ENCODE data around the gene FGF4. TPM values are rescaled to one million over a fixed set of nuclear protein-coding genes. Genes with fewer than 3 reads are reported as not detected.

FGF4 gene
- total and polyA plus RNA-seq, 5 donors from 2014 or later, result not detected

GRCh38 chr11:69812256-69812655, 37.1 kb upstream of the FGF4 start:
- no peak overlapping the region for H3K4me3 Mint-ChIP-seq
- H3K36me3 Mint-ChIP-seq, result no peaks in the 10 kb centered on the region
- Histone ChIP-seq H3K4me1 (ENCODE audit: control insufficient read depth, insufficient read depth, low read length, poor library complexity, severe bottlenecking) (no peaks in the 10 kb centered on the region), H3K4me3 (ENCODE audit: low read depth, low read length) (no peak overlapping the region), H3K27me3 (ENCODE audit: control insufficient read depth, insufficient read depth, low read length) (no peaks in the 10 kb centered on the region), H3K36me3 (ENCODE audit: control insufficient read depth, insufficient read depth, low read length) (no peaks in the 10 kb centered on the region), H3K9me3 (ENCODE audit: control insufficient read depth in 2 of 2, low read length in 2 of 2) (no peaks in the 10 kb centered on the region), H3K27ac (ENCODE audit: insufficient read depth, low read length, poor library complexity, severe bottlenecking) (no peak overlapping the region)
- peaks cover 29% of the 10 kb centered on the region for H3K27me3 Mint-ChIP-seq
- H3K9me3 Mint-ChIP-seq, result peaks cover 0 to 6% (median 1%) of the 10 kb centered on the region in 7 donors
- H3K27ac Mint-ChIP-seq, result no peak overlapping the region
- H3K4me1 Mint-ChIP-seq, result no peaks in the 10 kb centered on the region
- ATAC-seq (ENCODE audit: low read depth in 2 of 2) (no peak), DNase-seq (no peak)

GRCh38 chr11:69811431-69811830, 36.3 kb upstream of the FGF4 start:
- H3K36me3 ChIP-seq (ENCODE audit: control insufficient read depth, insufficient read depth, low read length), result no peaks in the 10 kb centered on the region
- H3K27me3 Mint-ChIP-seq, result peaks cover 23% of the 10 kb centered on the region
- H3K27ac Mint-ChIP-seq, result no peak overlapping the region
- H3K27me3 ChIP-seq (ENCODE audit: control insufficient read depth, insufficient read depth, low read length), result no peaks in the 10 kb centered on the region
- ATAC-seq (ENCODE audit: low read depth in 2 of 2), result no peak
- no peak overlapping the region for H3K4me3 Mint-ChIP-seq
- no peaks in the 10 kb centered on the region for H3K9me3 ChIP-seq (ENCODE audit: control insufficient read depth in 2 of 2, low read length in 2 of 2)
- no peak for DNase-seq
- no peaks in the 10 kb centered on the region for H3K4me1 Mint-ChIP-seq
- H3K27ac ChIP-seq (ENCODE audit: insufficient read depth, low read length, poor library complexity, severe bottlenecking), result no peak overlapping the region
- no peaks in the 10 kb centered on the region for H3K36me3 Mint-ChIP-seq
- peaks cover 0 to 6% (median 1%) of the 10 kb centered on the region in 7 donors for H3K9me3 Mint-ChIP-seq
- no peak overlapping the region for H3K4me3 ChIP-seq (ENCODE audit: low read depth, low read length)
- H3K4me1 ChIP-seq (ENCODE audit: control insufficient read depth, insufficient read depth, low read length, poor library complexity, severe bottlenecking), result no peaks in the 10 kb centered on the region

- H3K4me1 Mint-ChIP-seq, result no peaks in the 10 kb centered on the region
- Histone ChIP-seq H3K4me1 (ENCODE audit: control insufficient read depth, insufficient read depth, low read length, poor library complexity, severe bottlenecking) (no peaks in the 10 kb centered on the region), H3K4me3 (ENCODE audit: low read depth, low read length) (no peak overlapping the region), H3K9me3 (ENCODE audit: control insufficient read depth in 2 of 2, low read length in 2 of 2) (no peaks in the 10 kb centered on the region), H3K36me3 (ENCODE audit: control insufficient read depth, insufficient read depth, low read length) (no peaks in the 10 kb centered on the region), H3K27me3 (ENCODE audit: control insufficient read depth, insufficient read depth, low read length) (no peaks in the 10 kb centered on the region), H3K27ac (ENCODE audit: insufficient read depth, low read length, poor library complexity, severe bottlenecking) (no peak overlapping the region)
- no peaks in the 10 kb centered on the region for H3K36me3 Mint-ChIP-seq
- no peak for DNase-seq
- peaks cover 14% of the 10 kb centered on the region for H3K27me3 Mint-ChIP-seq
- H3K4me3 Mint-ChIP-seq, result no peak overlapping the region
- no peak for ATAC-seq (ENCODE audit: low read depth in 2 of 2)
- H3K27ac Mint-ChIP-seq, result no peak overlapping the region
- peaks cover 0 to 6% (median 1%) of the 10 kb centered on the region in 7 donors for H3K9me3 Mint-ChIP-seq
Observed at GRCh38 chr11:69810289-69811118, 35.4 kb upstream of the FGF4 start.

- H3K4me3 ChIP-seq (ENCODE audit: low read depth, low read length), result no peak overlapping the region
- no peaks in the 10 kb centered on the region for H3K4me1 ChIP-seq (ENCODE audit: control insufficient read depth, insufficient read depth, low read length, poor library complexity, severe bottlenecking)
- H3K9me3 ChIP-seq (ENCODE audit: control insufficient read depth in 2 of 2, low read length in 2 of 2), result no peaks in the 10 kb centered on the region
- Mint-ChIP-seq H3K4me1 (no peaks in the 10 kb centered on the region), H3K4me3 (no peak overlapping the region), H3K36me3 (no peaks in the 10 kb centered on the region), H3K9me3 (peaks cover 0 to 4% (median 0%) of the 10 kb centered on the region in 7 donors), H3K27me3 (peaks cover 11% of the 10 kb centered on the region), H3K27ac (no peak overlapping the region)
- ATAC-seq (ENCODE audit: low read depth in 2 of 2), result no peak
- H3K27ac ChIP-seq (ENCODE audit: insufficient read depth, low read length, poor library complexity, severe bottlenecking), result no peak overlapping the region
- H3K27me3 ChIP-seq (ENCODE audit: control insufficient read depth, insufficient read depth, low read length), result no peaks in the 10 kb centered on the region
- DNase-seq, result no peak
- no peaks in the 10 kb centered on the region for H3K36me3 ChIP-seq (ENCODE audit: control insufficient read depth, insufficient read depth, low read length)
Observed at GRCh38 chr11:69808667-69809086, 33.5 kb upstream of the FGF4 start.

GRCh38 chr11:69807106-69807815, 32.1 kb upstream of the FGF4 start:
- no peaks in the 10 kb centered on the region for H3K9me3 ChIP-seq (ENCODE audit: control insufficient read depth in 2 of 2, low read length in 2 of 2)
- no peaks in the 10 kb centered on the region for H3K27me3 ChIP-seq (ENCODE audit: control insufficient read depth, insufficient read depth, low read length)
- ATAC-seq (ENCODE audit: low read depth in 2 of 2) (no peak), DNase-seq (no peak)
- no peaks in the 10 kb centered on the region for H3K4me1 ChIP-seq (ENCODE audit: control insufficient read depth, insufficient read depth, low read length, poor library complexity, severe bottlenecking)
- no peak overlapping the region for H3K4me3 ChIP-seq (ENCODE audit: low read depth, low read length)
- H3K27ac ChIP-seq (ENCODE audit: insufficient read depth, low read length, poor library complexity, severe bottlenecking), result no peak overlapping the region
- H3K4me1 Mint-ChIP-seq, result no peaks in the 10 kb centered on the region
- H3K27me3 Mint-ChIP-seq, result peaks cover 11% of the 10 kb centered on the region
- H3K36me3 ChIP-seq (ENCODE audit: control insufficient read depth, insufficient read depth, low read length), result no peaks in the 10 kb centered on the region
- H3K9me3 Mint-ChIP-seq, result peaks cover 0 to 5% (median 0%) of the 10 kb centered on the region in 7 donors
- H3K36me3 Mint-ChIP-seq, result no peaks in the 10 kb centered on the region
- H3K4me3 Mint-ChIP-seq, result no peak overlapping the region
- no peak overlapping the region for H3K27ac Mint-ChIP-seq

DNA sequence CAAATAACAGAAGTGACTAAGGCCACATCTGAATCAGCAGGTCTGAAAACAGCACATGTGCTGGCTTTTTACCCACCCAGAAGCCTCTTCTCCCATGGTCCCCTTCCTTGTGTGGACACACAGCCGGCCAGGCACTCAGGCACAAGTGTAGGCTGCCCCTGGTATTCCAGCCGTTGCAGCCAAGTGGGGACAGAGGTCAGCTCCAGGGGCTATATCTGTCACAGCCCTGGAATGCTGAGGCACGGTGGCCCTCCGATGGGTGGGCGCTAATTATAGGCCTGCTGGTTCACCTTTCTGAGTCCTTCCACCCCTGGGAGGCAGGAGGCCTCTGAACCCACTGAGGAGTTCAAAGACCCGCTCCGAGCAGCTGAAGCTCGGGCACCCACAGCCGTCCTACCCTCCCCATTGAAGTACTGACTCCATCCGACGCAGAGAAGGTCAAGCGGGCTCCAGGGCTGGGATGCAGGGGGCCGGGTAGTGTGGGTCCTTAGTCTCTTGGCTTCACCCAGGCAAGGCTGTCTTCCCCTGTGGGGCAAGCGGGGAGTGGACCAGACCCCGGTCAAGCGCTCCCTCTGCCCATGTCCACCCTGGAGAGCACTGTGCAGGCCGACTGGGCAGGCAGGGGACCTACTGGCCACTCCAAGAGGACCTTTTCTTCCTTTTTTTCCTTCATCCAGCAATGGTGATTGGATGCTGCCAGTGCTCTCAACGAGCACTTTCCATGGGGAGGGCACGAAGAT, 29.8 kb upstream of the FGF4 start:
- Mint-ChIP-seq H3K4me3 (no peak overlapping the region), H3K36me3 (no peaks in the 10 kb centered on the region), H3K27me3 (peaks cover 4% of the 10 kb centered on the region), H3K9me3 (peaks cover 0 to 7% (median 0%) of the 10 kb centered on the region in 7 donors), H3K4me1 (no peaks in the 10 kb centered on the region), H3K27ac (no peak overlapping the region)
- Histone ChIP-seq H3K27ac (ENCODE audit: insufficient read depth, low read length, poor library complexity, severe bottlenecking) (no peak overlapping the region), H3K4me1 (ENCODE audit: control insufficient read depth, insufficient read depth, low read length, poor library complexity, severe bottlenecking) (no peaks in the 10 kb centered on the region), H3K27me3 (ENCODE audit: control insufficient read depth, insufficient read depth, low read length) (no peaks in the 10 kb centered on the region), H3K36me3 (ENCODE audit: control insufficient read depth, insufficient read depth, low read length) (no peaks in the 10 kb centered on the region), H3K9me3 (ENCODE audit: control insufficient read depth in 2 of 2, low read length in 2 of 2) (no peaks in the 10 kb centered on the region), H3K4me3 (ENCODE audit: low read depth, low read length) (no peak overlapping the region)
- DNase-seq, result no peak
- peak in 1 of 2 donors; percentile 6 for ATAC-seq (ENCODE audit: low read depth in 2 of 2)

DNA sequence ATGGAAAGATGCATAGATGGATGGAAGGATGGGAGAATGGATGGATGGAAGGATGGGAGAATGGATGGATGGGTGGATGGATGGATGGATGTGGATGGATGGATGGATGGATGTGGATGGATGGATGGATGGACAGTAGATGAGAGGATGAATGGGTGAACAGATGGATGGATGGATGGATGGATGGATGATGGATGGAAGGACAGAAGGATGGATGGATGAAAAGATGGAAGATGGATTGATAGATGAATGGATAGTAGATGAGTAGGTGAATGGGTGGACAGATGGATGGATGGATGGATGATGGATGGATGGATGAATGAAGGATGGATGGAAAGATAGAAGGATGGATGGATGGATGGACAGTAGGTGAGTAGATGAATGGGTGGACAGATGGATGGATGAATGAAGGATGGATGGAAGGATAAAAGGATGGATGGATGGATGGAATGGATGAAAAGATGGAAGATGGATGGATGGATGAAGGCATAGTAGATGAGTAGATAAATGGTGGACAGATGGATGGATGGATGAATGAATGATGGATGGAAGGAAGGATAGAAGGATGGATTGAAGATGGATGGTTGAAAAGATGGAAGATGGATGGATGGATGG, 28.6 kb upstream of the FGF4 start:
- H3K27ac ChIP-seq (ENCODE audit: insufficient read depth, low read length, poor library complexity, severe bottlenecking), result no peak overlapping the region
- no peaks in the 10 kb centered on the region for H3K27me3 Mint-ChIP-seq
- H3K4me3 ChIP-seq (ENCODE audit: low read depth, low read length), result no peak overlapping the region
- peaks cover 0 to 6% (median 0%) of the 10 kb centered on the region in 7 donors for H3K9me3 Mint-ChIP-seq
- ATAC-seq (ENCODE audit: low read depth in 2 of 2) (no peak), DNase-seq (no peak)
- H3K36me3 ChIP-seq (ENCODE audit: control insufficient read depth, insufficient read depth, low read length), result no peaks in the 10 kb centered on the region
- no peaks in the 10 kb centered on the region for H3K27me3 ChIP-seq (ENCODE audit: control insufficient read depth, insufficient read depth, low read length)
- H3K4me1 Mint-ChIP-seq, result no peaks in the 10 kb centered on the region
- H3K27ac Mint-ChIP-seq, result no peak overlapping the region
- no peak overlapping the region for H3K4me3 Mint-ChIP-seq
- H3K36me3 Mint-ChIP-seq, result no peaks in the 10 kb centered on the region
- no peaks in the 10 kb centered on the region for H3K4me1 ChIP-seq (ENCODE audit: control insufficient read depth, insufficient read depth, low read length, poor library complexity, severe bottlenecking)
- H3K9me3 ChIP-seq (ENCODE audit: control insufficient read depth in 2 of 2, low read length in 2 of 2), result no peaks in the 10 kb centered on the region

All from CD4-positive, CD25-positive, alpha-beta regulatory T cell (primary cell).